Stimulated activated naive CD8-positive, alpha-beta T cell treated with anti-CD3 and anti-CD28 coated beads, Interleukin-15, Interleukin-2, amounts not matched to agents 100 U/mL and 50 U/mL, for 24 hours (primary cell): ENCODE results near the gene PISD.

Source experiments
- ATAC-seq: fragments of 150-1000 bp; cut with Tn5 transposase; one replicate; pipeline ENCODE4 v1.10.0; 2021
- DNase-seq: peaks from one replicate; pipeline ENCODE4 v3.0.0; 2021

The PISD gene

GRCh38 chr22:31625661-31626426, 36.2 kb downstream of the PISD start:
- ATAC-seq = no peak

DNA sequence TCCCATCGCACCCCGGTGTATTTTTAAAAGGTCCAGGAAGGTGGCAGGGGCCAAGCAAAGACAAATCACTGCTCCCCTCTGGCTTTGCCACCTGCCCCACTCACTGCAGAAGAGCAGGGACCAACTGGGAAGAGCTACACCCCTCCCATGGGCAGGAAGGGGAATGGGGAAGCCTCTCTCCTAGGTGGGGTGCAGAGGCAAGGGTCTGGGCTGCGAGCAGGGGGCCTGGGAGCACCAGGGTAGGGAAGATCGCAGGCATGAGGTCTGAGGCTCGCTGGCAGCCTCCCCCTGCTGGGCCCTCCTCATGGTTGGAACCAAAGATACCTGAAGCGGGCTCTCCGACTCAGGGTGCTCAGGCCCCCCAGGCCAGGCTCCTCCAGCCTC, 36.8 kb downstream of the PISD start:
- ATAC-seq (no peak), DNase-seq (no peak)

More at GRCh38 chr22:31625661-31626426, 36.2 kb downstream of the PISD start:
- DNase-seq = no peak

- no peak for ATAC-seq
- no peak for DNase-seq
These were observed 38.3 kb downstream of the PISD start for GRCh38 chr22:31623592-31624304.

- no peak for ATAC-seq
- DNase-seq = no peak
These were observed 39.0 kb downstream of the PISD start for GRCh38 chr22:31622980-31623379.

GRCh38 chr22:31621507-31622124, 40.4 kb downstream of the PISD start:
- ATAC-seq (no peak), DNase-seq (no peak)

GRCh38 chr22:31620756-31621480, 41.1 kb downstream of the PISD start:
- ATAC-seq (no peak), DNase-seq (no peak)

- ATAC-seq (no peak), DNase-seq (no peak)
These were observed 42.3 kb downstream of the PISD start for GRCh38 chr22:31619611-31620300.

GRCh38 chr22:31618471-31619176, 43.4 kb downstream of the PISD start:
- no peak for DNase-seq
- no peak for ATAC-seq

DNA sequence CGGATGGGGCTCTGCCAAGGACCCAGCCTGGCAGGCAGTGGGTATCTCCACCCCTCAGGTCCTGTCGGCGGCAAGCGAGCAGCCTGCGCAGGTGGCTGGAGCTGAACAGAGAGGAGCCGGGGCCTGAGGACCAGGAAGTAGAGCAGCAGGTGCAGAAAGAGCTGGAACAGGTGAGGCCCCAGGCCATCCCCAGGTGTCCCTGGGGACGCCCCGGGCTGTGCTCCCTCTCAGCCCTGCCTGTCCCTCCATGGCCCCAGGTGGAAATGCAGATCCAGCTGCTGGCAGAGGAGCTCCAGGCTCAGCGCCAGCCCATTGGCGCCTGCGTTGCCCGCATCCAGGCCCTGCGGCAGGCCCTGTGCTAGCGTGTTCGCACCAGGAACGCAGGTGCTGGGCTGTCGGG, 44.0 kb downstream of the PISD start:
- ATAC-seq (no peak), DNase-seq (no peak)

- ATAC-seq = peak; percentile 85
- DNase-seq = peak; percentile 64
These were observed 45.6 kb downstream of the PISD start for GRCh38 chr22:31616315-31616980.

DNA sequence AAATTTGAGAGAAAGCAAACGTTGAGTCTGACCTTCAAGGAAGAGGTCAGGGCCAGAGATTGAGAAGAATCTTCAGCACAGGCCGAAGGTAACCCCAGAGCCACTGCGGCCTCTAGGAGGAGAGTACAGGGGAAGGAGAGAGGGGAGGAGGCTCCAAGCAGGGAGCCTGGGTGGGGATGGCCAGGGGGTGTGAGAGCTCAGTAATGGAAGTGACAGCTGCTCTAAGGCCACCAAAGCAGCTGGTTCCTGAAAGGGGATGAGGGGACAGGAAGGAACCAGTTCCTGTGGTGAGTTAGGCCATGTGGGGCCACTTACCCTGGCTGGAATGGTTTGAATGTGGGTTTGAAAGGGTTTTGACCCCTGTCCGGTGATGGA, 46.1 kb downstream of the PISD start:
- ATAC-seq (no peak), DNase-seq (no peak)

GRCh38 chr22:31615491-31615860, 46.5 kb downstream of the PISD start:
- ATAC-seq (no peak), DNase-seq (no peak)

DNA sequence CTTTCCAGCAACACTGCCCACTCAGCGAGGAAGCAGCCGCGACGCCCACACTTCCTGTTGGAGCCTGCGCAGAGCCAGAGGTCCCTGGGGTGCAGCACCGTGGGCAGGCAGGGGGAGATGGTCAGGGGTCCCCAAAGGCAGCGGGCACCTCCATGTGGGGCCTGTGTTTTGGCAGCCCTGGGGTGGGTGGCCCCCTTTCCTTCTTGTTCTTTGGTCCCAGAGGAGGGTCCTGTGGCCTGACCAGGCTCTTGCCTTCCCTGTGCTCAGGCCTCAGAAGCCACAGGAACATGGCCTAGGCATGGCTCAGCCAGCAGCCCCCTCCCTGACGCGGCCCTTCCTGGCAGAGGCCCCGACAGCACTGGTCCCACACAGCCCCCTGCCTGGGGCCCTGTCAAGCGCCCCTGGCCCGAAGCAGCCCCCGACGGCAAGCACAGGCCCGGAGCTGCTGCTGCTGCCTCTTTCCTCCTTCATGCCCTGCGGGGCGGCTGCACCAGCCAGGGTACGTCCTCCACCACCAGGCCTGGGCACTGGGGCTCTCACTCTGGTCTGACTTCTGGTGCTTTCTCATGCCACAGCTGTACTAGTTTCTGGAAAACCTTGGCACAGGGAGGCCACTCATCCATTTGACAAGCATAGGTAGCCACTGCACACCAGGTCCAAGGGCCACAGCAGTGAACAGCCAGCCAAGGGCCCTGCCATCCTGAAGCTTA, 47.1 kb downstream of the PISD start:
- no peak for ATAC-seq
- no peak for DNase-seq

DNA sequence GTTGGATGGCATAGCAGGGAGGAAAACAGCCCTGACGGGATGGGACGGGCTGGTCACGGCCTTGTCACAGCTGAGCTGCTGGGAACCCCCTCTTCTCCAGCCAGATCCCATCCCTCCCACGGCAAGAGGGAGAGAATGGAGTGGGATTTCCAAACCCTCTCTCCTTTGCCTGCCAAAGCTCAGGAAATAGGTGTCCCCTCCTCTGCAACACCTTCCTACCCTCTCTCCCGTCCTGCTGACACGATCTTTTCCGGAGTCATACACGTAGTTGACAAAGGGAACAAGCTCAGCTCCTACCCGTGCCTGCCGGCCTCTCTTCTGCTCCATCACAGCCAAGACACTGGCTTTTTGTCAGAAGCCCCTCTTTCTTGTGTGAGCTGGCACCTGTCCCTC, 48.1 kb downstream of the PISD start:
- ATAC-seq = no peak
- DNase-seq = no peak

DNA sequence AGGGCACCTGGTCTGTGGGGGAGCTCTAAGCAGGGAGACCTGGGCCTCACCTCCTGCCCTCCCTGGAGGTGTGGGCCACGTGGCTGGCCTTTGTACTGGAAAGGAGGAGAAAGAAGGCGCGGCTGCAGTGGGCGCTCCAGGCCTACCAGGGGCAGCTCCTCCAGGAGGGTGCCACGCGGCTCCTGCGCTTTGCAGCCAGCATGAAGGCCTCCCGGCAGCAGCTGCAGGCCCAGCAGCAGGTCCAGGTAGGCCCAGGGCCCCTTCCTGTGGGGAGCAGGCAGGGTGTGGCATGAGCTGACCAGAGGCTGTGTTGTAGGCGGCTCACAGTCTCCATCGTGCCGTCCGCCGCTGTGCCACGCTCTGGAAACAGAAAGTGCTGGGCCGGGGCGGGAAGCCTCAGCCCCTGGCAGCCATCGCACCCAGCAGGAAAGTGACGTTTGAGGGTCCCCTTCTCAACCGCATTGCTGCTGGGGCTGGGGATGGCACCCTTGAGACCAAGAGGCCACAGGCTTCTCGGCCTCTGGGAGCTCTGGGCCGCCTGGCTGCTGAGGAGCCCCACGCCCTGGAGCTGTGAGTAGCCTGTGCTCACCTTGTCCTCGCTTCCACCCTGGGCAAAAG, 48.6 kb downstream of the PISD start:
- ATAC-seq = no peak
- no peak for DNase-seq

- ATAC-seq = no peak
- no peak for DNase-seq
These were observed 49.1 kb downstream of the PISD start for GRCh38 chr22:31612891-31613285.

DNA sequence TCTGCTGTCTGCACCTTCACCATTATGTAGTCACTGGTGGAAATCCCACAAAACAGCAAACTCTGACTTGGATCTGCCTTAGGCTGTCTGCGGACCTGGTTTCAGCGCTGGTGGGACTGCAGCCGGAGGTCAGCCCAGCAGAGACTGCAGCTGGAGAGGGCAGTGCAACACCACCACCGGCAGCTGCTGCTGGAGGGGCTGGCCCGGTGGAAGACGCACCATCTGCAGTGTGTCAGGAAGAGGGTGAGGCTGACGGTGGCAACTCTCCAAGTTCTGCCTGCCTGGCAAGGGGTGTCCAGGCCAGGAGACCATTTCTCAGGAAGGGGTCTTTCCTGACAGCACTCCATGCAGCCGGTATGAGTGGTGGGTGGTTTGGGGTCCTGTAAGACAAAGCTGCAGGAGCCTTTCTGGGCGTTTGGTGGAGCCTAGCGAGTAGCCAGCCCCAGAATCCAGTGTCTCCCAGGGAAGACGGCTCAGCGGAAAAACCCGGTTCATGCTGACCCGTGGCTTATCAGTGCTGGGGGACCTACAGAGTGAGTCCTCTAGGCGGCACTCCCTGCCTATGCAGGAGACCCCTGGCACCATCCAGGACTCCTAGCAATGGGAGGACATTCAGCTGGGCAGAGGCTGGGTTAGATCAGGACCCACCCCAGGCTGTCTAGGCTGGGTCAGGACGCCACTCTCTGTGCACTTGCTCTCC, 50.8 kb downstream of the PISD start:
- no peak for DNase-seq

GRCh38 chr22:31610611-31611010, 51.4 kb downstream of the PISD start:
- ATAC-seq (no peak), DNase-seq (no peak)

More for the DNA sequence above, 50.8 kb downstream of the PISD start:
- ATAC-seq = no peak

GRCh38 chr22:31609716-31610115, 52.3 kb downstream of the PISD start:
- no peak for DNase-seq
- no peak for ATAC-seq
